KOPT-K1 (cell line): Measurements from ENCODE around the gene SH3BP5.

ENCODE experiments used
- H3K27ac ChIP-seq: fragments of 200-600 bp; sonication (generic); 2 replicates; pipeline ENCODE4 v1.5.1; 2016; ENCODE audit warnings: antibody characterized with exemption, mild to moderate bottlenecking, low read depth, low read length; ENCODE audit not compliant: poor library complexity, severe bottlenecking
- H3K36me3 ChIP-seq: fragments of 200-600 bp; sonication (generic); 2 replicates; pipeline ENCODE4 v1.5.1; 2017; ENCODE audit warnings: antibody characterized with exemption, mild to moderate bottlenecking, low read length, moderate library complexity; ENCODE audit not compliant: insufficient read depth
- H3K9me3 ChIP-seq: fragments of 200-600 bp; sonication (generic); 2 replicates; pipeline ENCODE4 v1.5.1; 2017; ENCODE audit warnings: antibody characterized with exemption, low read length, mild to moderate bottlenecking; ENCODE audit not compliant: insufficient read depth, poor library complexity, severe bottlenecking

SH3BP5 gene

DNA sequence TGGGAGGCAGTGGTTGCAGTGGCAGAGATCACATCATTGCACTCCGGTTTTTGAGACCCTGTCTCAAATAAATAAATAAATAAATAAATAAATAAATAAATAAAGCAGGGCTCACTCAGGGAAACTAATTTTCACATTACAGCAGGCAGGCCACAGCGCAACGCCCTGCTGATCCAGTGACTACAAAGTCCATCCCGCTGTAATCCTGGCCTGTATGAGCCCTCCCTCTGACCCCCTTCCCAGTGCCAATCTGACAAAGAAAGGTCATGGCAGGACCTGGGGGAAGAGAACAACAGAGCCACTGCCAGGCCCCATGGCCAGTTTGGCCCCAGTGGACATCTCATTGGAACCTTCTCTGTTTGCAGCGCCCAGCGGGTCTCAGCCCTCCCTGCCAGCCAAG, 9.3 kb downstream of the SH3BP5 start:
- H3K9me3 ChIP-seq = no peaks in the 10 kb centered on the region
- H3K27ac ChIP-seq = no peak overlapping the region
- no peaks in the 10 kb centered on the region for H3K36me3 ChIP-seq

DNA sequence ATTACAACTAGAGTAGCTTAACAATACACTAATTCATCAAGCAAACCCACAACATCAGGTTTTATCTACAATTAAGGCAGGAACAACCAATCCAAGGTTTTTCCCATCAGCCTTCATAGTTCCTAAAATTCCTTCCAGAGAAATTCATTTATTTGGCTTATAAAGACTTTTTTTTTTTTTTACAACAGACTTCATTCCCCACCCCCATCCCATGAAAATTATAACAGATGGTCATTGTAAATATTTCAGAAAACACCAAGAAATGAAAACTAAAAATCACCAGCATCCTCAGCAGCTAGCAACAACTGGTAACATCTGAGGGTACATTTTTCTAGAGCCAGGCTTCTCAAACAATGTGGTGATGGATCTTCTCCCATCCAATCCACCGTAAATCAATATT, 11.0 kb downstream of the SH3BP5 start:
- Histone ChIP-seq H3K9me3 (no peaks in the 10 kb centered on the region), H3K27ac (no peak overlapping the region), H3K36me3 (no peaks in the 10 kb centered on the region)

DNA sequence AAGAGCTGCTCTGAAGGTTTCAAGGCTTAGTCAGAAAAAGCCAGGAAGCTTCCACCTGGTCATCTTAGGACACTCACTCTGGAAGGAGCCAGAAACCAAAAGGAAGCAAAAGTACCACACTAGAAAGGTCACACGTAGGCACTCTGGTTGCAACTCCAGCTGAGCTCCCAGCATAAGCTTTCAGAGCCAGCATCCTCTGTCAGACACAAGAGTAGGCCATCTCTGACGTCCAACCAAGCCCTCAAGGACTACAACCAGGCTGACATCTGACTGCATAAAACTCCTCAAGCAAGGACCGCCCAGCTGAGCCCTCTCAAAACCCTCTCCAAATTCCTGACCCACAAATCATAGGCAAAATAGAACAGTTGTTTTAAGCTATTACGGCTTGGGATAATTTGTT, 12.8 kb downstream of the SH3BP5 start:
- H3K27ac ChIP-seq = no peak overlapping the region
- H3K9me3 ChIP-seq = no peaks in the 10 kb centered on the region
- no peaks in the 10 kb centered on the region for H3K36me3 ChIP-seq

DNA sequence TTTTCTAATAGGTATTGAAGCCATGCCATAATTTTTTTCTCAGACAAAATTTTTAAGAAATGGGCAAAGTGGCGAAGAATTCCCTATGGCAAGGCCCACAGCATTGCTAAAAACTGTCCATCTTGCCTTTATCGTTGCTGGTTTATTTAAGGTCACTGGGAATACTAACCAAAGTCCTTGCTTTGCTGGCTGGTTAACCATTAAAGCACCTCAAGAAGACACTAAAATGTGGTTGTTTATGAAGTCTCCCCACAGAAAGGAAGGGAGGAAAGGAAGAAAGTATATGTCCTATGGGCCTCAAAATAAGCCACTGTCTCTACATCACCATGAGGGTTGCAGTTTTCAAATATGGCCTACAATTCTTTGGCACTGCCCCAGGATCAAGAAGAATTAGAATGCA, 13.2 kb downstream of the SH3BP5 start:
- H3K27ac ChIP-seq = no peak overlapping the region
- H3K9me3 ChIP-seq = no peaks in the 10 kb centered on the region
- no peaks in the 10 kb centered on the region for H3K36me3 ChIP-seq

DNA sequence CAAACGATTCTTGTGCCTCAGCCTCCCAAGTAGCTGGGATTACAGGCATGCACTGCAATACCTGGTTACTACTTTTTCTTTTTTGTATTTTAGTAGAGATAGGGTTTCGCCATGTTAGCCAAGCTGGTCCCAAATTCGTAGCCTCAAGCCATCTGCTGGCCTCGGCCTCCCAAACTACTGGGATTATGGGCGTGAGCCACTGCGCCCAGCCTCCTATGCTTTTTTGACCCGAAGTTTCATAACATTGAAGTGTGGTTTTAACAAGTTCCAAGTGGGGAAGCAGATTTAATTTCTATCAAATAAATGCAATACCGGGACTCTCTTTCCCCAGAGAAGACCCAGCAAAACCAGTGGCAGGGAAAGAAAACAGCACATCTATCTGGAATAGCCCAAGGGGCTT, 13.7 kb downstream of the SH3BP5 start:
- no peaks in the 10 kb centered on the region for H3K9me3 ChIP-seq
- no peak overlapping the region for H3K27ac ChIP-seq
- no peaks in the 10 kb centered on the region for H3K36me3 ChIP-seq

DNA sequence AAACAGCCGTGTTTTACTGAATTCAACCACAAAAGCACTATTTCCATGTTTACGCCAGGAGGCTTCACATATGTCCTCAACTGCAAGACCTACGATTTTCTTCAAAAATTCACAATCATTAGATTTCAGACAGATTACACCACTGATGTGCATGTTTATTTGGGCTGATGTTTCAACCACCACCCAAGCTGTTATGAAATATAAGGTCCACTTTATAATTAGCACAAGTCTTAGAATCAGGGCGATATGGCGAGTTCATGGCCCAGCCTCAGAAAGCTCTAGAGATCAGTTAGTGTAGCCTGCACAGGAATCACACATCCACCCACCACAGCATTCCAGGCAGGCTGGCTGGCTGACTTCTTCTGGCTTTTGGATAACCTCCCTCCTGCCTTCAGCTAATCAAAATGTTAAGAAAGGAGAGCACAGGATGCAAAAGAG, 15.4 kb downstream of the SH3BP5 start:
- H3K9me3 ChIP-seq = no peaks in the 10 kb centered on the region
- no peaks in the 10 kb centered on the region for H3K36me3 ChIP-seq
- H3K27ac ChIP-seq = no peak overlapping the region

DNA sequence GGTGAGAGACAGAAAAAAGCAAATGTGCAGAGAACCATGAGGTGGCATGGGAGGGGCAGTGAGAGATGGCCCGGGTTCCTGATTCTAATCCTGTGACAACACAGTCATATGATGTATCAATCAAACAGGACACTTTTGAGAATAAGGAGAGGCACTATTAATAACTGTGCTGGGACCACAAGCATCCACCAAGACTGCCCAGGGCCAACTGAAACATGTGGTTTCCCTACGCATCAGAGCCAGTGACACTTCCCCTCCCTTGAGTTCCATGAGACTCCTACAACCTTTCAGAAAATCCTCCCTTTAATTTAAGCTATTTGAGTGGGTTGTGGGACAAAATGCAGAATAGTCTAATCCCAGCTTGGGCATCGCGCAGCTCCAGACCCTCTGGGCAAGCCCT, 17.4 kb downstream of the SH3BP5 start:
- no peaks in the 10 kb centered on the region for H3K9me3 ChIP-seq
- H3K27ac ChIP-seq = no peak overlapping the region
- no peaks in the 10 kb centered on the region for H3K36me3 ChIP-seq

DNA sequence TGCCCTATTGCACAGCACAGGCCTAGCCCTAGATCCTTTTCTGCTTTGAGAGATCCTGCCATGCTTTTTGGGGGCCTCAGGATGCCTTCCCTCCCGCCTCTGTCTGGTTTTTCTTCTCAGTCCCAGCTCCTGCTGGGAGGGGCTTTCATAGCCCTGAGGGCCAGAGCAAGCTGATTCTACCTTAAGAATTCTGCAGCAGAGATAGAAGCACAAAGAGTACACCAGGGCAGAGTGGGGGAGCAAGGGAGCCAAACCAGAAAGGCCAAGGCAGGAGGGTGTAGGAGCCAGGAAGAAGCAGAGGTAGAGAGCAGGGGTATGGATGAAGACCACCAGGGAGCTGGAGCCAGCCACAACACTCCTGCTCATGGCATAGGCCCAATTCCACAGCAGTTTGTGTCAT, 18.1 kb downstream of the SH3BP5 start:
- Histone ChIP-seq H3K36me3 (no peaks in the 10 kb centered on the region), H3K27ac (no peak overlapping the region), H3K9me3 (no peaks in the 10 kb centered on the region)

DNA sequence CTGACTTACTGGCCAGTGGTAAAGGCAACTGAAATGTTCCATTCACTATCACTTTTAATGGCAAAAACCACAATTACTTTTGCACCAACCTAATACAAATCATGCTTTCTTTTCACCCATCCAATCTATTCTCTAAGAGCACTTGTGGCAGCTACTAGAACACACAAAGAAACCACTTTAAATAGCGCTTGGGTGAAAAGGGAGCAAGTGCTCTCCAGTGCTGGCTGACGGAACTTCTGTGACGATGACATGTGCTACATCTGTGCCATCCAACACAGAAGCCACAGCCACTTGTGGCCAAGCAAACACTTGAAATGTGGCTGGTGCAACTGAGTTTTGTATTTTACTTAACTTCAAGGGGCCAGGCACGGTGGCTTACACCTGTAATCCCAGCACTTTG, 18.9 kb downstream of the SH3BP5 start:
- Histone ChIP-seq H3K36me3 (no peaks in the 10 kb centered on the region), H3K27ac (no peak overlapping the region), H3K9me3 (no peaks in the 10 kb centered on the region)

DNA sequence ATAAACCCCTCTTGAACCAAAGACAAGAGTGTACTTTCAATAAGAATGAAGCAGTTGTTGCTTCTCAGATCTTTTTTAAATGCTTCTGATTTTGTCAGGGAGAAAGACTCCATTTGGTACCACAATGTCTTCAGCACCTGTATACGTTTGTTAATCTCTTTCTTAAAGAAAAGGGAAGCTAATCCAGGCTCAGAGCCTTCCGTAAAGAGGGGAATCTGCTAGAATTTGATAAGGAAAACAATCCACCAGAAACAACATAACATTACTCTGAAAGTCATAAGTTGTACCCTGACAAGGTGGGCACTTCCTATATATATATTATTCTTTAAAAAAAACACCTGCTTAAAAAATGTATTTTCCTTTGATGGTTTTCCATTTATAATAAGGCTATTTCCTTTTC, 19.8 kb downstream of the SH3BP5 start:
- Histone ChIP-seq H3K9me3 (no peaks in the 10 kb centered on the region), H3K27ac (no peak overlapping the region), H3K36me3 (no peaks in the 10 kb centered on the region)

DNA sequence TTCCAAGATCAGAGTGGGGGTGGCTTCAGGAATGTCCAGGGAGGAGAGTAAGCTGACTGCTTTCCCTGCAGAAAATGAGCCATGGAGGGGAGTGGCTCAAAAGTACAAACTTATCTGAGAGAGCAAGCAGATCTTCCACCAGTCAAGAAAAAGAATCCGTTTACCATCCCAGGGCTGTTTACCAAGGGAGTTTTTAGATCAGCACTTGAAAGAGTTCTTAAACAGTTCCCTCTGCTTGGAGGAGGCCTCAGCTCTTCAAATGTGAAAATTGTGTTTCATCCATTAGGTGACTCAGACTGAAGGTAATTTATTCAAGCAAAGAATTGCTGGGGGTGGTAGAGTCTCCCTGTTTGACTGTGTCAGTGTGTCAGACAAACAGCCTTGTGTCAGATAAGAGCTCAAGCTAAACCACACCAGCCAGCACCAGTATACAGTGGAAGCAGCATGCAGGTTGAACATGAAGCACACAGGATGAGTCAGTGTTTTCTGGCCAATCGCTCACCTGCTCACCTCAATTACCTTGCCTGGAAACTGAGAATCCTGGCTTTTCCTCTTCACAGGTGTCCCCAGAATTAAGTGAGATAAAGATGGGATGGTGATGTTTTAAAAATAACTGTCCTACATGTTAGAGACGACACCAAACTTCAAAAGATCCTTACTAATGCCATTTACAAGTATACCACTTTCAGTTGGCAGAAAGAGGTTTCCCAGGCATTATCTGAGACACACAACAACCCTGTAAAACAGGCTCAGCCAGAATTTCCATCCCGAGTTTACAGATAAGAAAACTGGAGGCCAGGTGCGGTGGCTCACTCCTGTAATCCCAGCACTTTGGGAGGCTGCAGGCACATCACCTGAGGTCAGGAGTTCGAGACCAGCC, 21.7 kb downstream of the SH3BP5 start:
- H3K27ac ChIP-seq = no peak overlapping the region
- H3K36me3 ChIP-seq = no peaks in the 10 kb centered on the region
- no peaks in the 10 kb centered on the region for H3K9me3 ChIP-seq

DNA sequence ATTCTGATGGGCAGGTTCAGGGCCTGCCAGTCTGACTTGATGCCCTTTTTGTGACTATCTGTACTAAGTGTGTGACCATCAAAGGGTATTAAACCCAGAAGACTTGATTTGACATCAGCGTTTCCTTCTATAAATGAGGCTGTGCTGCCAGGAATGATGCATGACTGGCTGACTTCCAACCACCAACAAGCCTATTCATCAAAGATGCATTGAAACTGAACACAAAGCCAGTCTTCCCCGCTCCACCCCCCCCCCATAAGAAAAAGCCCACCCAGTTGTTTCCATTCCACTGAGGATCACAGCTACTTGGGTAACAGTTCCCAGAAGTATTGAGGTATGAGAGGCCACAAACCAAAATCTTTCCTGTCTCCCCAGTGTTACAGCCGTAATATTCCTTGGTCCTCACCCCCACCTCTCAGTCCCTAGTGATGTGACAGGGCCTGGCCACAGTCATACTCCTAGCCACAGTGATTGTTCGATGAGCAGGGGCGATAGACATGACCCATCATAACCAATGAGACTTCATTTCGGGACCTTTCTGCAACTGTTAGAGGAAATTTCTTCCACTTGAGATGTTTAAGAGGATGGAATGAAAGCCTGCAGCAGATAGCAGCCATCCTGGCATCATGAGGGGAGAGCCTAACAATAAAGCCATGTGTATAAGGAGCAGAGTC, 22.6 kb downstream of the SH3BP5 start:
- Histone ChIP-seq H3K36me3 (no peaks in the 10 kb centered on the region), H3K27ac (no peak overlapping the region), H3K9me3 (no peaks in the 10 kb centered on the region)

DNA sequence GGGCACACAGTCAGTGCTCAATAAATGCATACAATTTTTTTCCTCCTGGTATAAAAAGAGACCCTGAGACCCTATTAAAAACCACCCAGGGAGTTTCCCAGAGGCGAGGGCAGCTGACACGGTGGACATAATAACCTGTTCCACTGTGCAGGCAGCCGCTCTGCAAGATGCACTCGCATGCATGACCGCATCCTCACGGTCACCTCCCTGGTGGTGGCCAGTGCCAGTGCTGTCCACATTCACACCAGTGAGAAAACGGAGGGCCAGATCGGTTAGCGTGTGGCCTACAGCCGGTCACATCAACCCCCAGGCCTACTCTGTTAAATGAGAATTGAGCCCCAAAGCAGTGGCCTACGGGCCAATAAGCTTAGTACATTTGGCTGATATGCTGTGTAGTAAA, 24.8 kb downstream of the SH3BP5 start:
- no peaks in the 10 kb centered on the region for H3K36me3 ChIP-seq
- no peaks in the 10 kb centered on the region for H3K9me3 ChIP-seq
- H3K27ac ChIP-seq = no peak overlapping the region

DNA sequence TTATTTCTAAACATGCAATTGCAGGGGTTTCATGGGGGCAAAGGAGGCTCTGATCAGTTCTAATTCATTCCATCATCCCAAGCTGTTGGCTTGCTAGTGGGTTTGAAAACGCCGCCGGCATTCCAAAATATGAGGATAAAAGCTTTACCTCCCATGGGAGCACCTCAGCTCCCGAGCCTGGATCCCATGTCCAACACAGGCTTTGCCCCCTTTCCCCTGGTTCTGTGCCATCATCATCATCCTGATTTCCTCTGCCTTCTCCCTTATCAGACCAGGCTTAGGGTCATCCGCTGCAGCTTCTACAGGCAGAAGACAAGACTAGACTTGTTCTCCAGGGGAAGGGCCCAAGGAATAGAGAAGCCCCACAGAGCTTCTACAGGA, 25.4 kb downstream of the SH3BP5 start:
- H3K27ac ChIP-seq = no peak overlapping the region
- no peaks in the 10 kb centered on the region for H3K9me3 ChIP-seq
- H3K36me3 ChIP-seq = no peaks in the 10 kb centered on the region

DNA sequence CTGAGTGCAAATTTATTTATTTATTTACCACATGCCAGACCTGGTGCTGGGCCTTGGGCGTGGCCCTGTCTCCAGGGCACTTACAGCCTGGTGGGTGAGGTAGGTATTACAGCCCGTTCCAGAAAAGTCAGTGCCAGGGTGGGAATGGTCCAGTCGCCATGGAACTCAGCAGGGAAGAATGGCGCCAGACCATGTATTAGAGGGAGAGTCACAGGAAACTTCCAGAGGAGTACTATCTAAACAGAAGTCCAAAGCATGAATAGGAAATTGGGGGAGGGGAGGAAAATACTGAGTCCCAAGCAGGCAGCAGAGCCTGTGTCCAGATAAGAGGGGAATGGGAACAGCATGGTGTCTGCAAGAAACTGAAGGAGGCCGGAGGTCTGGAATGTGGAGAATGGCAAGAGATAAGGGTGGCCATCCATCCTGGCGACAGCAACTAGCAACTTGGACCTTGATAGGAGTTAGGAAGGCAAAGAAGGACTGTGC, 27.0 kb downstream of the SH3BP5 start:
- Histone ChIP-seq H3K27ac (no peak overlapping the region), H3K36me3 (no peaks in the 10 kb centered on the region), H3K9me3 (no peaks in the 10 kb centered on the region)

DNA sequence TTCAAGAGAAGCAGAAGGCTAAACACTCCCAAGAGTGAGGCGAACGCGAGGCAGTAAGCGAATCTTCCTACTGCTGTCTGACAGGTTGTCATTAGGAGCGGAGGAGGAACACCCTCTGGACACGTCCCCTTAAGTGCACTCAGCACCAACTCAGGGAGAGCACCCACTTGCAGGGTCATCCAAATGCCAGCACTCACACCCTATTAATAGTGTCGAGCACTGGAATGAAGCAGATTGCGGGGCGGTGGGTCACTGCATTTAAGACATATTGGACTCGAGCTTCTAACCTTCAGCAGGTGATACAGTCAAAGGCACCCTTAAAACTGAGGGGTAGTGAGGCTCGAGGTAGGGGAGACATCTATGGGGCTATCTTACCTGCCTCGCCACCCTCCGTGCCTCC, 28.7 kb downstream of the SH3BP5 start:
- H3K27ac ChIP-seq = no peak overlapping the region
- H3K36me3 ChIP-seq = no peaks in the 10 kb centered on the region
- H3K9me3 ChIP-seq = no peaks in the 10 kb centered on the region
